ENCODE measurements around the gene ASTN2. TPM values are rescaled to one million over a fixed set of nuclear protein-coding genes. Genes with fewer than 3 reads are reported as not detected.

Gene ASTN2
- total RNA-seq, 1 donor from 2014 or later = 15.9 TPM

DNA sequence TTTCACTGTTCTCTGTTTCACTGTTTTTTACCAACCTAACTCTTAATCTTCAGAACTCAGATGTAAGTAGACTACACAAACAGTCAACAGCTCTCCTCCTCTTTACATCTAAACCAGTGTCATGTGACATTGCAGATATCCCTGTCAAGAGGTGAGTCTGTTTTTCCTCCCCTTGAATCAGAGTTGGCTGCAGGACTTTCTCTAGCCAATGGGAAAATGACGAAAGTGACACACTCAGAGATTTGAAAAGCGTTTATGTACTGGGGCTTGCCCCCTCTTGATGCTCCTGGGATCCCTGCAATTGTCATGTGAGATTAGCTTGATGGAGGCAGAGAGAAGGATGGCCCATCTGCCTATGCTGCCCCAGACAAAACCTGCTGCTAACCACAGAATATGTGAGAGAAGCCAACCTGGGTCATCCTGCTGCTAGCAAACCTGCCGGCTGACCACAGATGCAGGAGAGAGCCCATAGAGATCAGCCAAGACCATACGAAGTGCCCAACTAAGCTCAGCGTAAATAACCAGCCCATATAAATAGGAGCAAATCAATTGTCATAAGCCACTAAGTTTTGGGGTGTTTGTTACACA lies 111.1 kb downstream of the ASTN2 start:
- DNase-seq (ENCODE audit: extremely low spot score, unreplicated experiment) = no peak
- Mint-ChIP-seq H3K9me3 (no peaks in the 10 kb centered on the region), H3K4me1 (ENCODE audit: unreplicated experiment) (peaks cover 11% of the 10 kb centered on the region), H3K36me3 (no peaks in the 10 kb centered on the region), H3K27ac (no peak overlapping the region), H3K27me3 (peaks cover 3% of the 10 kb centered on the region), H3K4me3 (no peak overlapping the region)
- TF ChIP-seq, protein P1, sequence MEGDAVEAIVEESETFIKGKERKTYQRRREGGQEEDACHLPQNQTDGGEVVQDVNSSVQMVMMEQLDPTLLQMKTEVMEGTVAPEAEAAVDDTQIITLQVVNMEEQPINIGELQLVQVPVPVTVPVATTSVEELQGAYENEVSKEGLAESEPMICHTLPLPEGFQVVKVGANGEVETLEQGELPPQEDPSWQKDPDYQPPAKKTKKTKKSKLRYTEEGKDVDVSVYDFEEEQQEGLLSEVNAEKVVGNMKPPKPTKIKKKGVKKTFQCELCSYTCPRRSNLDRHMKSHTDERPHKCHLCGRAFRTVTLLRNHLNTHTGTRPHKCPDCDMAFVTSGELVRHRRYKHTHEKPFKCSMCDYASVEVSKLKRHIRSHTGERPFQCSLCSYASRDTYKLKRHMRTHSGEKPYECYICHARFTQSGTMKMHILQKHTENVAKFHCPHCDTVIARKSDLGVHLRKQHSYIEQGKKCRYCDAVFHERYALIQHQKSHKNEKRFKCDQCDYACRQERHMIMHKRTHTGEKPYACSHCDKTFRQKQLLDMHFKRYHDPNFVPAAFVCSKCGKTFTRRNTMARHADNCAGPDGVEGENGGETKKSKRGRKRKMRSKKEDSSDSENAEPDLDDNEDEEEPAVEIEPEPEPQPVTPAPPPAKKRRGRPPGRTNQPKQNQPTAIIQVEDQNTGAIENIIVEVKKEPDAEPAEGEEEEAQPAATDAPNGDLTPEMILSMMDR (conservative IDR thresholded peaks at IDR 0.05) = no peak

GRCh38 chr9:117302487-117302886 lies 112.4 kb downstream of the ASTN2 start:
- peaks cover 3% of the 10 kb centered on the region for H3K27me3 Mint-ChIP-seq
- H3K4me1 Mint-ChIP-seq (ENCODE audit: unreplicated experiment) = peaks cover 11% of the 10 kb centered on the region
- H3K36me3 Mint-ChIP-seq = no peaks in the 10 kb centered on the region
- no peaks in the 10 kb centered on the region for H3K9me3 Mint-ChIP-seq
- TF ChIP-seq, protein P1 (conservative IDR thresholded peaks at IDR 0.05) = no peak
- no peak for DNase-seq (ENCODE audit: extremely low spot score, unreplicated experiment)
- H3K4me3 Mint-ChIP-seq = no peak overlapping the region
- no peak overlapping the region for H3K27ac Mint-ChIP-seq

DNA sequence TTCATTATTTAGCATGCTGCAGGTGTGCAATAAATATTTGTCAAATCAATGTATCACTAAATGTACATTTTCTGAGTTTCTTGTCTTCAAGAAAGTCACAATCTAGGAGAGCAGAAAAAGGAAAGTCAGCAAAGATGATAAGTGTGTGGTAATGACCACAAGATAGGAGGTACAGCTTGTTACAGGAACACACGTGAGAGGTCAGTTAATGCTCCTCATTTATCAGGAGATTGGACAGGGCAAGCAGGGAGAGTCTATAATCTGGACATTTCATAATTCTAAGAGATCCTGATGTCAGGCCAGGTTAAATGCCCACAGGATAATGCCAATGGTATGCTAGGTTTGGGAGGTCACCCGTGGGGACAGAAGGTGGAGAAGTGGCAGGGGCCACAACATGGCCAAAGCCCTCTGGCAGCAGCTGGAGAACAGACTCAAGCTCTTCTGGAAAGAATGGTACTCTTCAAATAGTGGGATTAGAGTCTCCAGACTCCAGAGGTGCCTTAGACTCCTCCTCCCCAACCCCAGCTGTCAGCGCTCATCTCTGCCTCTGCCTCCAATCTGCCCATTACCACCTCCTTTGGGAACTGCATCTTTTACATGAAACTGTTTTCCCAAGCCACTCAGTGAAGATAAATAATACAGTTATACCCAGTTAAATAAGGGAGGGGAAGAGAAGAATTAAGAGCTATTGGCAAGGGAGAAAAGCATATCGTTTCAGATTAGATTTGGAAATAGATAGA lies 114.3 kb downstream of the ASTN2 start:
- Mint-ChIP-seq H3K9me3 (no peaks in the 10 kb centered on the region), H3K36me3 (no peaks in the 10 kb centered on the region), H3K27me3 (peaks cover 3% of the 10 kb centered on the region), H3K4me3 (no peak overlapping the region), H3K4me1 (ENCODE audit: unreplicated experiment) (peaks cover 11% of the 10 kb centered on the region), H3K27ac (no peak overlapping the region)
- no peak for DNase-seq (ENCODE audit: extremely low spot score, unreplicated experiment)
- TF ChIP-seq, protein P1 (conservative IDR thresholded peaks at IDR 0.05) = no peak

DNA sequence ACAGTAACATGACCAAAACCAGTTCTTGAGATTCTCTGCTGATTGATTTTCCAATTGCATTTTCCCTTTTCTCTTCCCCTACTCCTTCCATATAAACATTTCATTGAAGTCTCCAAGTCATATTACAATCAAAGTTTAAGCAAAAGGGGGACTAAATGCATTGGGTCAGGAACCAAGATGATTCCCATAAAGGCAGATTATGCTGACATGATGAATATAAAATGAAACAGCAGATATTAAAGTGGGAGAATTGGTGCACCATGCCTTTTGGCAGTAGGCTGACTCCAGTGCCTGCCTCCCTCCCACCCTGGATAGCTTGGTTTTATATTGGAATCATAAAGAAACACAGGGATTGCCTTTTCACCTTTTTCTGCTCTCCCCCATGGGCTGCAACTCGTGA lies 118.4 kb downstream of the ASTN2 start:
- no peak overlapping the region for H3K4me3 Mint-ChIP-seq
- TF ChIP-seq, protein P1 (conservative IDR thresholded peaks at IDR 0.05) = no peak
- no peaks in the 10 kb centered on the region for H3K36me3 Mint-ChIP-seq
- no peak for DNase-seq (ENCODE audit: extremely low spot score, unreplicated experiment)
- H3K4me1 Mint-ChIP-seq (ENCODE audit: unreplicated experiment) = no peaks in the 10 kb centered on the region
- H3K9me3 Mint-ChIP-seq = no peaks in the 10 kb centered on the region
- no peak overlapping the region for H3K27ac Mint-ChIP-seq
- H3K27me3 Mint-ChIP-seq = no peaks in the 10 kb centered on the region

DNA sequence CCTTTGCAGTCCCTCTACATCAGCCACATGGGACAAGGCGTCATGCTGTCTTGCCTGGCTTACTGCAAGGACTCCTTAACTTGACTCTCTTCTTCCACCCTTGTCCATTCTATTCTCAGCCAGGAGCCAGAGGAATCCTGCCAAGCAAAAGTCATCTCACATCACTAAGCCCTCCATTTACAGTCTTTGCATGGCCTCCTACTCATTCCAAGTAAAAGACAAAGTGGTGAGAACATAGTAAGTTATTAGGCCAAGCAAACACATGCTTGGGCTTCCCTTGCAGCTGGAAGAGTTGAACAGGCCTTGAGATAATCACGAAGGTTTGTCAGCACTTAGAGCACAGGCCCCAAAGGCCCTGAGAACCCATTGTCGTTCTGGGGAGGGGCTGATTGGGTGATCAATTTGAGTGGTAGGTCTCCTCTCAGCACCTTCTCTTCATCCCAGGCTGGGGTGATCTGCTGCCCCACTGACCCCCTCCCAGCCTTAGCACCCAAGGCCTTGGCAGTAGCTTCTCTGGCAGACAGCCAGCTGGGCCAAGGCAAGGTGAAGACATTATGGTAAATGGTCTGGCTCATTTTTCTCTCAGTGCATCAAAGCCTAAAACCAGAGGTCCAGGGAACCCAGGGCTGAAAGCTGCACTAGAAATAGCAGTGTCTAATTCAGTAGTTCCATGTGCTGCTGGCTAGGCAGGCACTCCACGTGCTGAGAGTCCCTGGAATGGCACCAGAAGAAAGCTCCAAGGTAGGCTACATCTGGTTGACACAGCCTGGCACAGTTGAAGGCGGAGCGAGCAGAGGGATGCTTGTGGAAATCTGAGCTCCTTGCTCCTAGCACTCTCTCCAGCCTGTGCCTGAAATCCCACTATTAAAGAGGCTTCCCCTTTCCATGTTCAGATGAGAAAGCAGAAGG lies 121.4 kb downstream of the ASTN2 start:
- Mint-ChIP-seq H3K9me3 (no peaks in the 10 kb centered on the region), H3K27me3 (no peaks in the 10 kb centered on the region), H3K27ac (no peak overlapping the region), H3K4me1 (ENCODE audit: unreplicated experiment) (no peaks in the 10 kb centered on the region), H3K36me3 (no peaks in the 10 kb centered on the region), H3K4me3 (no peak overlapping the region)
- DNase-seq (ENCODE audit: extremely low spot score, unreplicated experiment) = no peak
- TF ChIP-seq, protein P1 (conservative IDR thresholded peaks at IDR 0.05) = no peak
